RWPE2 (cell line): ENCODE results near the gene CTSH.
"Not testable (repeated sequence)": the region's sequence is repeated elsewhere in the genome, so short reads cannot be mapped to it uniquely, and the experiment has no call there.

Experiments used
- ATAC-seq: fragments of 200-7000 bp; cut with Tn5 transposase; 3 replicates; pipeline ENCODE4 v1.9.1; 2021; ENCODE audit warnings: low read depth
- DNase-seq: peaks from one replicate; pipeline ENCODE4 v3.0.0-alpha.2; 2020; ENCODE audit warnings: low spot score
- H3K27ac ChIP-seq: fragments of 450-650 bp; 2 replicates; pipeline ENCODE4 v1.5.1; 2017; ENCODE audit warnings: mild to moderate bottlenecking; ENCODE audit not compliant: poor library complexity, severe bottlenecking
- H3K27me3 ChIP-seq: fragments of 250-450 bp; sonication (Bioruptor Pico); 2 replicates; pipeline ENCODE4 v1.5.1; 2021; ENCODE audit warnings: mild to moderate bottlenecking, moderate library complexity; ENCODE audit not compliant: insufficient read depth, poor library complexity, severe bottlenecking
- H3K36me3 ChIP-seq: fragments of 250-450 bp; sonication (Bioruptor Pico); 2 replicates; pipeline ENCODE4 v1.5.1; 2020; ENCODE audit warnings: low read depth, mild to moderate bottlenecking, moderate library complexity
- H3K4me1 ChIP-seq: fragments of 250-450 bp; sonication (Bioruptor Pico); 2 replicates; pipeline ENCODE4 v1.5.1; 2021; ENCODE audit warnings: mild to moderate bottlenecking, moderate library complexity; ENCODE audit not compliant: insufficient read depth, poor library complexity, severe bottlenecking
- H3K4me3 ChIP-seq: fragments of 250-450 bp; sonication (Bioruptor Pico); 2 replicates; pipeline ENCODE4 v1.5.1; 2021; ENCODE audit warnings: mild to moderate bottlenecking, moderate library complexity; ENCODE audit not compliant: severe bottlenecking
- H3K9me3 ChIP-seq: fragments of 250-450 bp; sonication (Bioruptor Pico); 2 replicates; pipeline ENCODE4 v1.5.1; 2021; ENCODE audit warnings: mild to moderate bottlenecking, moderate library complexity; ENCODE audit not compliant: severe bottlenecking
- TF ChIP-seq, protein P1 (sequence below): fragments of 450-650 bp; IDR thresholded peaks from one replicate; pipeline ENCODE4 v1.5.1; 2017; ENCODE audit warnings: mild to moderate bottlenecking, moderate library complexity; ENCODE audit not compliant: poor library complexity, severe bottlenecking

CTSH gene

GRCh38 chr15:78906316-78906620 is 38.6 kb downstream of the CTSH start:
- ATAC-seq = peak; percentile 75
- Histone ChIP-seq H3K4me3 (no peak overlapping the region), H3K4me1 (peaks cover 28% of the 10 kb centered on the region), H3K9me3 (no peaks in the 10 kb centered on the region), H3K27ac (peak overlapping the region; percentile 58), H3K27me3 (no peaks in the 10 kb centered on the region), H3K36me3 (peaks cover 97% of the 10 kb centered on the region)
- TF ChIP-seq, protein P1, sequence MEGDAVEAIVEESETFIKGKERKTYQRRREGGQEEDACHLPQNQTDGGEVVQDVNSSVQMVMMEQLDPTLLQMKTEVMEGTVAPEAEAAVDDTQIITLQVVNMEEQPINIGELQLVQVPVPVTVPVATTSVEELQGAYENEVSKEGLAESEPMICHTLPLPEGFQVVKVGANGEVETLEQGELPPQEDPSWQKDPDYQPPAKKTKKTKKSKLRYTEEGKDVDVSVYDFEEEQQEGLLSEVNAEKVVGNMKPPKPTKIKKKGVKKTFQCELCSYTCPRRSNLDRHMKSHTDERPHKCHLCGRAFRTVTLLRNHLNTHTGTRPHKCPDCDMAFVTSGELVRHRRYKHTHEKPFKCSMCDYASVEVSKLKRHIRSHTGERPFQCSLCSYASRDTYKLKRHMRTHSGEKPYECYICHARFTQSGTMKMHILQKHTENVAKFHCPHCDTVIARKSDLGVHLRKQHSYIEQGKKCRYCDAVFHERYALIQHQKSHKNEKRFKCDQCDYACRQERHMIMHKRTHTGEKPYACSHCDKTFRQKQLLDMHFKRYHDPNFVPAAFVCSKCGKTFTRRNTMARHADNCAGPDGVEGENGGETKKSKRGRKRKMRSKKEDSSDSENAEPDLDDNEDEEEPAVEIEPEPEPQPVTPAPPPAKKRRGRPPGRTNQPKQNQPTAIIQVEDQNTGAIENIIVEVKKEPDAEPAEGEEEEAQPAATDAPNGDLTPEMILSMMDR = no peak
- DNase-seq = no peak

- H3K4me3 ChIP-seq = no peak overlapping the region
- H3K9me3 ChIP-seq = no peaks in the 10 kb centered on the region
- peaks cover 28% of the 10 kb centered on the region for H3K4me1 ChIP-seq
- TF ChIP-seq, protein P1 = no peak
- H3K36me3 ChIP-seq = peaks cover 97% of the 10 kb centered on the region
- peak overlapping the region; percentile 58 for H3K27ac ChIP-seq
- ATAC-seq (no peak), DNase-seq (no peak)
- H3K27me3 ChIP-seq = no peaks in the 10 kb centered on the region
Observed at GRCh38 chr15:78904599-78905358, 40.1 kb downstream of the CTSH start.

- H3K9me3 ChIP-seq, H3K4me3 ChIP-seq, H3K27ac ChIP-seq, ATAC-seq, DNase-seq, H3K27me3 ChIP-seq: not testable (repeated sequence)
- Histone ChIP-seq H3K36me3 (peaks cover 100% of the 10 kb centered on the region), H3K4me1 (peaks cover 28% of the 10 kb centered on the region)
Observed at GRCh38 chr15:78902281-78903032, 42.4 kb downstream of the CTSH start.

DNA sequence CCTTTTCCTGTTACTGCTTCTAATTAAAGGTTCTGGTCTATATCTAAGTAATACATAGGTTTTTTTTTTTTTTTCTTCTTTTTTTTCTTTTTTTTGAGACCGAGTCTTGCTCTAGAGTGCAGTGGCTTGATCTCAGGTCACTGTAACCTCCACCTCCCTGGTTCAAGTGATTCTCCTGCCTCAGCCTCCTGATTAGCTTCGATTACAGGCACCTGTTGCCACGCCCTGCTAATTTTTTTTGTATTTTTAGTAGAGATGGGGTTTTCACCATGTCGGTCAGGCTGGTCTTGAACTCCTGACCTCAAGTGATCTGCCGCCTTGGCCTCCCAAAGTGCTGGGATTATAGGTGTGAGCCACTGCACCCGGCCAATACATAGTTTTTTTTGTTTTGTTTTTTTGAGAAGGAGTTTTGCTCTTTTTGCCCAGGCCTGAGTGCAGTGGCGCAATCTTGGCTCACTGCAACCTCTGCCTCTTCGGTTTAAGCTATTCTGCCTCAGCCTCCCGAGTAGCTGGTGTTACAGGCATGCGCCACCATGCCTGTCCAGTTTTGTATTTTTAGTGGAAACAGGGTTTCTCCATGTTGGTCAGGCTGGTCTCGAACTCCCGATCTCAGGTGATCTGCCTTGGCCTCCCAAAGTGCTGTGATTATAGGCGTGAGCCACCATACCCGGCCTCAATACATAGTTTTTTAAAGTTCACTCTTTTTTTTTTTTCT is 43.9 kb downstream of the CTSH start:
- H3K4me3 ChIP-seq, H3K9me3 ChIP-seq, H3K27ac ChIP-seq, H3K27me3 ChIP-seq, ATAC-seq, DNase-seq: not testable (repeated sequence)
- Histone ChIP-seq H3K36me3 (peaks cover 100% of the 10 kb centered on the region), H3K4me1 (peaks cover 22% of the 10 kb centered on the region)

GRCh38 chr15:78898540-78898939 is 46.3 kb downstream of the CTSH start:
- Histone ChIP-seq H3K4me3 (no peak overlapping the region), H3K27ac (no peak overlapping the region), H3K36me3 (peaks cover 100% of the 10 kb centered on the region), H3K27me3 (no peaks in the 10 kb centered on the region), H3K4me1 (no peaks in the 10 kb centered on the region), H3K9me3 (no peaks in the 10 kb centered on the region)
- DNase-seq (no peak), ATAC-seq (no peak)
- TF ChIP-seq, protein P1 = no peak
